ENCODE data around the gene VMP1.
"Not testable (repeated sequence)": the region's sequence is repeated elsewhere in the genome, so short reads cannot be mapped to it uniquely, and the experiment has no call there.

VMP1 gene

GRCh38 chr17:59786213-59786535, 78.7 kb downstream of the VMP1 start:
- Histone ChIP-seq H3K9ac (ENCODE audit: low read depth in 1 of 2, low read length in 2 of 2) (peak overlapping the region; percentile 55 to 57), H3K4me1 (ENCODE audit: control insufficient read depth in 1 of 2, insufficient read depth in 2 of 2, low read length in 2 of 2) (peaks cover 32 to 33% of the 10 kb centered on the region in 2 donors)

GRCh38 chr17:59786536-59787319, 79.3 kb downstream of the VMP1 start:
- no peaks in the 10 kb centered on the region for H3K36me3 ChIP-seq (ENCODE audit: control insufficient read depth in 1 of 2, insufficient read depth in 2 of 2, low read length in 2 of 2)
- peak overlapping the region; percentile 33 to 57 for H3K4me3 ChIP-seq (ENCODE audit: low read depth in 1 of 2, low read length in 2 of 2)
- H3K9ac ChIP-seq (ENCODE audit: low read depth in 1 of 2, low read length in 2 of 2): peak overlapping the region; percentile 55 to 57
- peak overlapping the region; percentile 84 for H3K27ac ChIP-seq (ENCODE audit: low read depth, low read length)
- no peaks in the 10 kb centered on the region for H3K9me3 ChIP-seq (ENCODE audit: control insufficient read depth in 1 of 2, low read length in 2 of 2)
- peaks cover 32 to 33% of the 10 kb centered on the region in 2 donors for H3K4me1 ChIP-seq (ENCODE audit: control insufficient read depth in 1 of 2, insufficient read depth in 2 of 2, low read length in 2 of 2)
- H3K27me3 ChIP-seq (ENCODE audit: control insufficient read depth in 1 of 2, insufficient read depth in 2 of 2, low read length in 2 of 2): no peaks in the 10 kb centered on the region

More at GRCh38 chr17:59786213-59786535, 78.7 kb downstream of the VMP1 start:
- Histone ChIP-seq H3K4me3 (ENCODE audit: low read depth in 1 of 2, low read length in 2 of 2) (peak overlapping the region; percentile 33 to 57), H3K27me3 (ENCODE audit: control insufficient read depth in 1 of 2, insufficient read depth in 2 of 2, low read length in 2 of 2) (no peaks in the 10 kb centered on the region), H3K9me3 (ENCODE audit: control insufficient read depth in 1 of 2, low read length in 2 of 2) (no peaks in the 10 kb centered on the region), H3K36me3 (ENCODE audit: control insufficient read depth in 1 of 2, insufficient read depth in 2 of 2, low read length in 2 of 2) (no peaks in the 10 kb centered on the region), H3K27ac (ENCODE audit: low read depth, low read length) (peak overlapping the region; percentile 84)

GRCh38 chr17:59789849-59790248, 82.4 kb downstream of the VMP1 start:
- H3K27ac ChIP-seq (ENCODE audit: low read depth, low read length); H3K4me3 ChIP-seq (ENCODE audit: low read depth in 1 of 2, low read length in 2 of 2); H3K9ac ChIP-seq (ENCODE audit: low read depth in 1 of 2, low read length in 2 of 2); H3K36me3 ChIP-seq (ENCODE audit: control insufficient read depth in 1 of 2, insufficient read depth in 2 of 2, low read length in 2 of 2); H3K27me3 ChIP-seq (ENCODE audit: control insufficient read depth in 1 of 2, insufficient read depth in 2 of 2, low read length in 2 of 2); H3K9me3 ChIP-seq (ENCODE audit: control insufficient read depth in 1 of 2, low read length in 2 of 2): not testable (repeated sequence)
- peaks cover 20 to 22% of the 10 kb centered on the region in 2 donors for H3K4me1 ChIP-seq (ENCODE audit: control insufficient read depth in 1 of 2, insufficient read depth in 2 of 2, low read length in 2 of 2)

GRCh38 chr17:59790418-59790817, 83.0 kb downstream of the VMP1 start:
- not testable (repeated sequence) for H3K9me3 ChIP-seq (ENCODE audit: control insufficient read depth in 1 of 2, low read length in 2 of 2); H3K27me3 ChIP-seq (ENCODE audit: control insufficient read depth in 1 of 2, insufficient read depth in 2 of 2, low read length in 2 of 2); H3K36me3 ChIP-seq (ENCODE audit: control insufficient read depth in 1 of 2, insufficient read depth in 2 of 2, low read length in 2 of 2); H3K27ac ChIP-seq (ENCODE audit: low read depth, low read length); H3K4me3 ChIP-seq (ENCODE audit: low read depth in 1 of 2, low read length in 2 of 2); H3K9ac ChIP-seq (ENCODE audit: low read depth in 1 of 2, low read length in 2 of 2)
- peaks cover 15 to 17% of the 10 kb centered on the region in 2 donors for H3K4me1 ChIP-seq (ENCODE audit: control insufficient read depth in 1 of 2, insufficient read depth in 2 of 2, low read length in 2 of 2)

GRCh38 chr17:59790910-59791309, 83.5 kb downstream of the VMP1 start:
- Histone ChIP-seq H3K36me3 (ENCODE audit: control insufficient read depth in 1 of 2, insufficient read depth in 2 of 2, low read length in 2 of 2) (peaks cover 0 to 3% of the 10 kb centered on the region in 2 donors), H3K27ac (ENCODE audit: low read depth, low read length) (no peak overlapping the region), H3K9me3 (ENCODE audit: control insufficient read depth in 1 of 2, low read length in 2 of 2) (no peaks in the 10 kb centered on the region), H3K27me3 (ENCODE audit: control insufficient read depth in 1 of 2, insufficient read depth in 2 of 2, low read length in 2 of 2) (no peaks in the 10 kb centered on the region), H3K9ac (ENCODE audit: low read depth in 1 of 2, low read length in 2 of 2) (no peak overlapping the region), H3K4me1 (ENCODE audit: control insufficient read depth in 1 of 2, insufficient read depth in 2 of 2, low read length in 2 of 2) (peaks cover 14 to 17% of the 10 kb centered on the region in 2 donors), H3K4me3 (ENCODE audit: low read depth in 1 of 2, low read length in 2 of 2) (no peak overlapping the region)

GRCh38 chr17:59791603-59792457, 84.4 kb downstream of the VMP1 start:
- H3K9me3 ChIP-seq (ENCODE audit: control insufficient read depth in 1 of 2, low read length in 2 of 2): no peaks in the 10 kb centered on the region
- peaks cover 7 to 12% of the 10 kb centered on the region in 2 donors for H3K4me1 ChIP-seq (ENCODE audit: control insufficient read depth in 1 of 2, insufficient read depth in 2 of 2, low read length in 2 of 2)
- no peaks in the 10 kb centered on the region for H3K27me3 ChIP-seq (ENCODE audit: control insufficient read depth in 1 of 2, insufficient read depth in 2 of 2, low read length in 2 of 2)
- H3K27ac ChIP-seq (ENCODE audit: low read depth, low read length): no peak overlapping the region
- no peak overlapping the region for H3K4me3 ChIP-seq (ENCODE audit: low read depth in 1 of 2, low read length in 2 of 2)
- H3K36me3 ChIP-seq (ENCODE audit: control insufficient read depth in 1 of 2, insufficient read depth in 2 of 2, low read length in 2 of 2): peaks cover 0 to 4% of the 10 kb centered on the region in 2 donors
- H3K9ac ChIP-seq (ENCODE audit: low read depth in 1 of 2, low read length in 2 of 2): no peak overlapping the region

GRCh38 chr17:59792458-59792823, 85.0 kb downstream of the VMP1 start:
- H3K9ac ChIP-seq (ENCODE audit: low read depth in 1 of 2, low read length in 2 of 2); H3K36me3 ChIP-seq (ENCODE audit: control insufficient read depth in 1 of 2, insufficient read depth in 2 of 2, low read length in 2 of 2); H3K9me3 ChIP-seq (ENCODE audit: control insufficient read depth in 1 of 2, low read length in 2 of 2); H3K4me1 ChIP-seq (ENCODE audit: control insufficient read depth in 1 of 2, insufficient read depth in 2 of 2, low read length in 2 of 2); H3K27me3 ChIP-seq (ENCODE audit: control insufficient read depth in 1 of 2, insufficient read depth in 2 of 2, low read length in 2 of 2); H3K4me3 ChIP-seq (ENCODE audit: low read depth in 1 of 2, low read length in 2 of 2); H3K27ac ChIP-seq (ENCODE audit: low read depth, low read length): not testable (repeated sequence)

- Histone ChIP-seq H3K27me3 (ENCODE audit: control insufficient read depth in 1 of 2, insufficient read depth in 2 of 2, low read length in 2 of 2) (no peaks in the 10 kb centered on the region), H3K4me3 (ENCODE audit: low read depth in 1 of 2, low read length in 2 of 2) (no peak overlapping the region), H3K9ac (ENCODE audit: low read depth in 1 of 2, low read length in 2 of 2) (no peak overlapping the region), H3K36me3 (ENCODE audit: control insufficient read depth in 1 of 2, insufficient read depth in 2 of 2, low read length in 2 of 2) (peaks cover 0 to 5% of the 10 kb centered on the region in 2 donors), H3K4me1 (ENCODE audit: control insufficient read depth in 1 of 2, insufficient read depth in 2 of 2, low read length in 2 of 2) (peaks cover 0 to under 1% of the 10 kb centered on the region in 2 donors), H3K9me3 (ENCODE audit: control insufficient read depth in 1 of 2, low read length in 2 of 2) (no peaks in the 10 kb centered on the region), H3K27ac (ENCODE audit: low read depth, low read length) (no peak overlapping the region)
Observed at GRCh38 chr17:59793205-59793604, 85.8 kb downstream of the VMP1 start.

- Histone ChIP-seq H3K9me3 (ENCODE audit: control insufficient read depth in 1 of 2, low read length in 2 of 2) (no peaks in the 10 kb centered on the region), H3K4me1 (ENCODE audit: control insufficient read depth in 1 of 2, insufficient read depth in 2 of 2, low read length in 2 of 2) (no peaks in the 10 kb centered on the region), H3K27me3 (ENCODE audit: control insufficient read depth in 1 of 2, insufficient read depth in 2 of 2, low read length in 2 of 2) (no peaks in the 10 kb centered on the region), H3K9ac (ENCODE audit: low read depth in 1 of 2, low read length in 2 of 2) (no peak overlapping the region), H3K36me3 (ENCODE audit: control insufficient read depth in 1 of 2, insufficient read depth in 2 of 2, low read length in 2 of 2) (peaks cover 0 to 5% of the 10 kb centered on the region in 2 donors), H3K27ac (ENCODE audit: low read depth, low read length) (no peak overlapping the region), H3K4me3 (ENCODE audit: low read depth in 1 of 2, low read length in 2 of 2) (no peak overlapping the region)
Observed at GRCh38 chr17:59796138-59796537, 88.7 kb downstream of the VMP1 start.

- peaks cover 0 to 5% of the 10 kb centered on the region in 2 donors for H3K36me3 ChIP-seq (ENCODE audit: control insufficient read depth in 1 of 2, insufficient read depth in 2 of 2, low read length in 2 of 2)
- no peak overlapping the region for H3K9ac ChIP-seq (ENCODE audit: low read depth in 1 of 2, low read length in 2 of 2)
- no peak overlapping the region for H3K27ac ChIP-seq (ENCODE audit: low read depth, low read length)
- no peaks in the 10 kb centered on the region for H3K4me1 ChIP-seq (ENCODE audit: control insufficient read depth in 1 of 2, insufficient read depth in 2 of 2, low read length in 2 of 2)
- no peaks in the 10 kb centered on the region for H3K27me3 ChIP-seq (ENCODE audit: control insufficient read depth in 1 of 2, insufficient read depth in 2 of 2, low read length in 2 of 2)
- H3K4me3 ChIP-seq (ENCODE audit: low read depth in 1 of 2, low read length in 2 of 2): no peak overlapping the region
- no peaks in the 10 kb centered on the region for H3K9me3 ChIP-seq (ENCODE audit: control insufficient read depth in 1 of 2, low read length in 2 of 2)
Observed at GRCh38 chr17:59796785-59797205, 89.3 kb downstream of the VMP1 start.

All from duodenal mucosa (tissue), 2 donors.